ENCODE data around the gene DBF4B. TPM values are rescaled to one million over a fixed set of nuclear protein-coding genes. Genes with fewer than 3 reads are reported as not detected.
"Not testable (repeated sequence)": the region's sequence is repeated elsewhere in the genome, so short reads cannot be mapped to it uniquely, and the experiment has no call there.

Gene DBF4B
- total and polyA plus RNA-seq, 2 of the 13 experiments (the other 11 are each of a cell fraction or from before 2014, with no cell fraction given): 11.7 to 13.2 TPM

DNA sequence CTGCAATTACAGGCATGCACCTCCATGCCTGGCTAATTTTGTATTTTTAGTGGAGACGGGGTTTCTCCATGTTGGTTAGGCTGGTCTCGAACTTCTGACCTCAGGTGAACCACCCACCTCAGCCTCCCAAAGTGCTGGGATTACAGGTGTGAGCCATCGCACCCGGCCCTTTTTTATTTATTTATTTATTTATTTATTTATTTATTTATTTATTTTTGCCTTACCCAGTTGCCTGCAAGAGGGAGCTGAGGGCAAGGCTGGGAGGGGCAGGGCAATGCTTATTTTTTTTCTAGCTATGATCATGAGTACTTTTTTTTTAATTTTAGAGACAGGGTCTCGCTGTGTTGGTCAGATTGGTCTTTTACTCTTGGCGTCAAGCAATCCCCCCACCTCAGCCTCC is 17.7 kb downstream of the DBF4B start:
- H3K9ac ChIP-seq (ENCODE audit: insufficient read depth, low read depth, low read length); H3K4me2 ChIP-seq (ENCODE audit: low read depth, low read length); H3K79me2 ChIP-seq (ENCODE audit: insufficient read depth, low read length); ATAC-seq; BruUV-seq (replicated peaks); intact Hi-C loops (cut with micrococcal nuclease; ENCODE audit: unreplicated experiment); CTCF ChIA-PET (ENCODE audit: low intra/inter-chr PET ratio, low total read pairs); H3K4me1 ChIP-seq (ENCODE audit: insufficient read depth, low read length); DNase-seq (ENCODE audit: low spot score); H3K27ac ChIP-seq (ENCODE audit: extremely low read length, insufficient read depth, low read length); in situ Hi-C loops (cut with HindIII; ENCODE audit: extremely low pct_ligation_motif_present, low pct_unique_long_range_greater_than_20kb); H3K9me3 ChIP-seq (ENCODE audit: low read length); H3K4me3 ChIP-seq (replicated peaks in 1 of 3; ENCODE audit: insufficient read depth in 1 of 3, low read depth in 2 of 3, low read length in 3 of 3); FAIRE-seq; POLR2A ChIA-PET; H3K27me3 ChIP-seq (ENCODE audit: control insufficient read depth in 1 of 2, insufficient read depth in 2 of 2, low read length in 2 of 2); H2AFZ ChIP-seq (ENCODE audit: low read length); H4K20me1 ChIP-seq (ENCODE audit: insufficient read depth, low read length): not testable (repeated sequence)
- H3K36me3 ChIP-seq (replicated peaks in 1 of 2; ENCODE audit: control insufficient read depth in 1 of 2, insufficient read depth in 2 of 2, low read length in 2 of 2): peaks cover 11 to 55% of the 10 kb centered on the region in 2 experiments; a peak in 4 of 5 replicates
- WGBS (ENCODE audit: low lambda C conversion rate): 93% methylated on average over 6 of the region's 6 CpGs

DNA sequence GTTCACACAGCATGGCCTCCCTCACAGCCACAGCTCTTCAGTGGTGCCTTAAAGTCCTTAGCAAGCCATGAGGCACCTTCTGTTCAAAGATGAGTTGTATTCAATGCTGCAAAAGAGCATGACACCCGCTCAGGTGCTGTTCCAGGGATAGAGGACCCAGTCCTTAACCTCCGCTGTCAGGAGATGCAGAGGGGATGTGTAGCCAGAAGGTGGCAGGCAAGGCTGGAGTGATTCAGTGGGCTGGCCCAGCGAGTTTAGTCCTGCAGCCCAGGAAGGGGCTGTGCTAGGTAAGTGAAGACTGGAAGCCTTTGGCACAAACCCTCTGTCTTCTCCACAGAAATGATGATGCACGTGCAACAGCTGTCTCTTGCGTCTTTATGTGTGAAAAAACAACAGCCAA is 25.3 kb downstream of the DBF4B start:
- ChIA-PET CTCF (ENCODE audit: low intra/inter-chr PET ratio, low total read pairs) (interaction anchor here (1.1 kb wide), 1 partner anchor 132 kb away, joined by 3 read pairs; no protein-coding TSS in a partner anchor), POLR2A (no interaction called here)
- Histone ChIP-seq H4K20me1 (ENCODE audit: insufficient read depth, low read length) (no peaks in the 10 kb centered on the region), H3K27me3 (ENCODE audit: control insufficient read depth in 1 of 2, insufficient read depth in 2 of 2, low read length in 2 of 2) (no peaks in the 10 kb centered on the region), H3K4me2 (ENCODE audit: low read depth, low read length) (no peak overlapping the region), H3K9ac (ENCODE audit: insufficient read depth, low read depth, low read length) (no peak overlapping the region), H3K4me1 (ENCODE audit: insufficient read depth, low read length) (no peaks in the 10 kb centered on the region), H3K36me3 (replicated peaks in 1 of 2; ENCODE audit: control insufficient read depth in 1 of 2, insufficient read depth in 2 of 2, low read length in 2 of 2) (peaks cover 23 to 63% of the 10 kb centered on the region in 2 experiments), H2AFZ (ENCODE audit: low read length) (no peak overlapping the region), H3K79me2 (ENCODE audit: insufficient read depth, low read length) (no peaks in the 10 kb centered on the region), H3K4me3 (replicated peaks in 1 of 3; ENCODE audit: insufficient read depth in 1 of 3, low read depth in 2 of 3, low read length in 3 of 3) (no peak overlapping the region), H3K27ac (ENCODE audit: extremely low read length, insufficient read depth, low read length) (no peak overlapping the region), H3K9me3 (ENCODE audit: low read length) (no peaks in the 10 kb centered on the region)
- DNase-seq (ENCODE audit: low spot score) (peak; percentile 41), ATAC-seq (peak; percentile 94), FAIRE-seq (peak; percentile 81)
- BruUV-seq (replicated peaks): no TSS peak
- 87% methylated on average over 5 of the region's 5 CpGs for WGBS (ENCODE audit: low lambda C conversion rate)
- intact Hi-C loops (cut with micrococcal nuclease; ENCODE audit: unreplicated experiment) (no loop called here), in situ Hi-C loops (cut with HindIII; ENCODE audit: extremely low pct_ligation_motif_present, low pct_unique_long_range_greater_than_20kb) (no loop called here)
- TF ChIP-seq ZNF672 (CRISPR knock-in tag; IDR thresholded peaks at IDR 0.05): no peak
- TF ChIP-seq, protein P1, sequence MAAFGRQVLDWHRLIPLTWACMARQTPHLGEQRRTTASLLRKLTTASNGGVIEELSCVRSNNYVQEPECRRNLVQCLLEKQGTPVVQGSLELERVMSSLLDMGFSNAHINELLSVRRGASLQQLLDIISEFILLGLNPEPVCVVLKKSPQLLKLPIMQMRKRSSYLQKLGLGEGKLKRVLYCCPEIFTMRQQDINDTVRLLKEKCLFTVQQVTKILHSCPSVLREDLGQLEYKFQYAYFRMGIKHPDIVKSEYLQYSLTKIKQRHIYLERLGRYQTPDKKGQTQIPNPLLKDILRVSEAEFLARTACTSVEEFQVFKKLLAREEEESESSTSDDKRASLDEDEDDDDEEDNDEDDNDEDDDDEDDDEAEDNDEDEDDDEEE (CRISPR knock-in tag; IDR thresholded peaks at IDR 0.05): no peak
- no peak for TF ChIP-seq ZMAT3 (CRISPR knock-in tag; conservative IDR thresholded peaks at IDR 0.05)
- TF ChIP-seq ZNF3 (CRISPR knock-in tag; IDR thresholded peaks at IDR 0.05): no peak
- TF ChIP-seq HIVEP1 (CRISPR knock-in tag; IDR thresholded peaks at IDR 0.05): no peak
- TF ChIP-seq ZNF543 (CRISPR knock-in tag; IDR thresholded peaks at IDR 0.05): no peak
- TF ChIP-seq AHR (CRISPR knock-in tag; IDR thresholded peaks at IDR 0.05): no peak
- no peak for TF ChIP-seq ZNF709 (CRISPR knock-in tag; IDR thresholded peaks at IDR 0.05)
- TF ChIP-seq, protein P2, sequence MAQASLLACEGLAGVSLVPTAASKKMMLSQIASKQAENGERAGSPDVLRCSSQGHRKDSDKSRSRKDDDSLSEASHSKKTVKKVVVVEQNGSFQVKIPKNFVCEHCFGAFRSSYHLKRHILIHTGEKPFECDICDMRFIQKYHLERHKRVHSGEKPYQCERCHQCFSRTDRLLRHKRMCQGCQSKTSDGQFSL (CRISPR knock-in tag; IDR thresholded peaks at IDR 0.05): no peak
- TF ChIP-seq, protein P3, sequence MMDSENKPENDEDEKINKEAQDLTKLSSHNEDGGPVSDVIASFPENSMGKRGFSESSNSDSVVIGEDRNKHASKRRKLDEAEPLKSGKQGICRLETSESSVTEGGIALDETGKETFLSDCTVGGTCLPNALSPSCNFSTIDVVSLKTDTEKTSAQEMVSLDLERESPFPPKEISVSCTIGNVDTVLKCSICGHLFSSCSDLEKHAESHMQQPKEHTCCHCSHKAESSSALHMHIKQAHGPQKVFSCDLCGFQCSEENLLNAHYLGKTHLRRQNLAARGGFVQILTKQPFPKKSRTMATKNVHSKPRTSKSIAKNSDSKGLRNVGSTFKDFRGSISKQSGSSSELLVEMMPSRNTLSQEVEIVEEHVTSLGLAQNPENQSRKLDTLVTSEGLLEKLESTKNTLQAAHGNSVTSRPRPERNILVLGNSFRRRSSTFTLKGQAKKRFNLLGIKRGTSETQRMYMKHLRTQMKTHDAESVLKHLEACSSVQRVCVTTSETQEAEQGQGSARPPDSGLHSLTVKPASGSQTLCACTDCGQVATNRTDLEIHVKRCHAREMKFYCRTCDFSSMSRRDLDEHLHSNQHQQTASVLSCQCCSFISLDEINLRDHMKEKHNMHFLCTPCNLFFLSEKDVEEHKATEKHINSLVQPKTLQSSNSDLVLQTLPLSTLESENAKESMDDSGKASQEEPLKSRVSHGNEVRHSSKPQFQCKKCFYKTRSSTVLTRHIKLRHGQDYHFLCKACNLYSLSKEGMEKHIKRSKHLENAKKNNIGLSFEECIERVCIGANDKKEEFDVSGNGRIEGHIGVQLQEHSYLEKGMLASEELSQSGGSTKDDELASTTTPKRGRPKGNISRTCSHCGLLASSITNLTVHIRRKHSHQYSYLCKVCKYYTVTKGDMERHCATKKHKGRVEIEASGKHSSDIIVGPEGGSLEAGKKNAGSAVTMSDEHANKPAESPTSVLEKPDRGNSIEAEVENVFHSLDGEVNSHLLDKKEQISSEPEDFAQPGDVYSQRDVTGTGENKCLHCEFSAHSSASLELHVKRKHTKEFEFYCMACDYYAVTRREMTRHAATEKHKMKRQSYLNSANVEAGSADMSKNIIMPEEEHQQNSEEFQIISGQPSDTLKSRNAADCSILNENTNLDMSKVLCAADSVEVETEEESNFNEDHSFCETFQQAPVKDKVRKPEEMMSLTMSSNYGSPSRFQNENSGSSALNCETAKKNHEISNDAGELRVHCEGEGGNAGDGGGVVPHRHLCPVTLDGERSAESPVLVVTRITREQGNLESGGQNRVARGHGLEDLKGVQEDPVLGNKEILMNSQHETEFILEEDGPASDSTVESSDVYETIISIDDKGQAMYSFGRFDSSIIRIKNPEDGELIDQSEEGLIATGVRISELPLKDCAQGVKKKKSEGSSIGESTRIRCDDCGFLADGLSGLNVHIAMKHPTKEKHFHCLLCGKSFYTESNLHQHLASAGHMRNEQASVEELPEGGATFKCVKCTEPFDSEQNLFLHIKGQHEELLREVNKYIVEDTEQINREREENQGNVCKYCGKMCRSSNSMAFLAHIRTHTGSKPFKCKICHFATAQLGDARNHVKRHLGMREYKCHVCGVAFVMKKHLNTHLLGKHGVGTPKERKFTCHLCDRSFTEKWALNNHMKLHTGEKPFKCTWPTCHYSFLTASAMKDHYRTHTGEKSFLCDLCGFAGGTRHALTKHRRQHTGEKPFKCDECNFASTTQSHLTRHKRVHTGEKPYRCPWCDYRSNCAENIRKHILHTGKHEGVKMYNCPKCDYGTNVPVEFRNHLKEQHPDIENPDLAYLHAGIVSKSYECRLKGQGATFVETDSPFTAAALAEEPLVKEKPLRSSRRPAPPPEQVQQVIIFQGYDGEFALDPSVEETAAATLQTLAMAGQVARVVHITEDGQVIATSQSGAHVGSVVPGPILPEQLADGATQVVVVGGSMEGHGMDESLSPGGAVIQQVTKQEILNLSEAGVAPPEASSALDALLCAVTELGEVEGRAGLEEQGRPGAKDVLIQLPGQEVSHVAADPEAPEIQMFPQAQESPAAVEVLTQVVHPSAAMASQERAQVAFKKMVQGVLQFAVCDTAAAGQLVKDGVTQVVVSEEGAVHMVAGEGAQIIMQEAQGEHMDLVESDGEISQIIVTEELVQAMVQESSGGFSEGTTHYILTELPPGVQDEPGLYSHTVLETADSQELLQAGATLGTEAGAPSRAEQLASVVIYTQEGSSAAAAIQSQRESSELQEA (CRISPR knock-in tag; IDR thresholded peaks at IDR 0.05; ENCODE audit: not compliant biosample characterization): no peak

Measured in HepG2 (cell line).